Skeletal muscle cell (primary cell): ENCODE results near the gene MCTP1.
A peak's percentile ranks its signal among the peaks of the same experiment; 100 is the strongest.

Experiments
- DNase-seq: peaks from one replicate; pipeline ENCODE4 v3.0.0-alpha.2; 2010; ENCODE audit warnings: low read depth
- H3K4me3 ChIP-seq: 2 replicates; pipeline ENCODE4 v1.5.1; 2011; ENCODE audit warnings: low read depth, mild to moderate bottlenecking, control low read depth, low read length, moderate library complexity

Gene MCTP1

DNA sequence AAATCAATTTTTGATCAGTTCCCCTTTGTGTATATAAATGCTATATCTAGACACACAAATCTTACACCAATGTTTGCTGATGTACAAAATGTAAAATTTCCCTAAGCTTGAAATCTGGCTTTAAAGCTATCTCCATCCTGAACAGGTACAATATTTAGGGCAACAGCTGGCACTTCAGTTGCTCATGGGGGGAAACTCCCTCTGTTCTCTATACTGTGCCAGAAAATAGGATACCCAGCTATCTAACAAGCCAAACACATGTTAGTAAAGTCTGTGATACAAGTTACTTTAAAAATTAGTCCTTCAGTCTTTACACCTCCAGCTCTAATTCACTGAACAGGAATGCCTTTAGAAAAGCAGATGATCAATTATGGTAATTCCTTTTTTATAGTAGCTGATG is 474.6 kb downstream of the MCTP1 start:
- DNase-seq: no peak
- no peak overlapping the region for H3K4me3 ChIP-seq

DNA sequence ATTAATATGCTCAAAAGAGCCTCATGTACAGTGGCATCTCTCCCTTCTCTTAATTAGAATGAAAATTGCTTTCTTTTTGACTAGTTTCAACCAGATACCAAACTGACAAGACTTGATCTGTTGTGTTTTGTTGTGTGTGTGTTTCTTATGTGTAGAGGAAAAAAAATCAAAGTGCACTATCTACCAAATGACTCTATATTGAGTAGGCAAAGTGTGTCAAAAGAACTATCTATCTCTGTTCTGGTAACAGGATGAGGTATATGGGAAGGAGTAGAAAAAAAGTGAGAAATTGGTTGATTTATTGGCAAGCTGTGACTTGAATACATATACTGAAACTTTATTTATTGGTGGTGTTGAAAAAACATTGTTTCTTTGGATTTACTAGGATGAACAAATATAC is 476.4 kb downstream of the MCTP1 start:
- no peak for DNase-seq
- H3K4me3 ChIP-seq: no peak overlapping the region

DNA sequence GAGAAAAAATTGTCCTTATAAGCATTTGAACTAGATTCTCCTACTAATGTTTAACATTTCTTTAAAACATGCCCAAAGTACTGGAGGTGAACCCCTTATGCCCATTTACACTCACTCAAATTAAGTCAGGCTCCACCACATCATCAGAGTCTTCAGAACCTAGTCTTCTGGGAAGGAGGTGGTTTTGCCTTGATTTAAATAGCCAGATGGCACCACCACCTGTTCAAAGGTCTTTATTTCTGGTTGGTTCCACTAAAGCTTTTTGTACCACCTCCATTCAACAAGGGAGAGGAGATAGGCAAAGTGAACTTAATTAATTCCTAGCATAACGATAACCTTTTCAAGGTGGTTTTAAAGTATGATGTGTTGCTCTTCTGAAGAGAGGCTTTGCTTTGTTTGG is 476.9 kb downstream of the MCTP1 start:
- no peak for DNase-seq
- no peak overlapping the region for H3K4me3 ChIP-seq

DNA sequence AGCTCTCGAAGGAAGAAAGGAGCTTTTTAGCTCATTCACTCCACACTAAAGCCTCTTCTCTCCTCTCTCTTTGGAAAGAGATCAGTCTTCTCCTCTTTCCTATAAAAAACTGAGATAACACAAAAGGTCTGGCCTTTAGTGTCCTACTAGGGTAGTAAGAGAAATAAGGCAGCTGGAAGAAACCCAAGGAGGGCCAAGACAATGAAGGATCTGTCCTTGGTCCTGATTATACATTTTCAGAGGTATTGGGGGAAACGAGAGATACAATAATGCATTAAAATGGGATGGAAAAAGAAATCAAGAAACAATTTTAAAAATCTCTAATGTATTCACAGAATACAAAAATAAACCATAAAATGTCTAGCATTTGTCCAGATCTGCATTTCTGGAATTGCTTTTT is 482.4 kb downstream of the MCTP1 start:
- H3K4me3 ChIP-seq: no peak overlapping the region
- no peak for DNase-seq

DNA sequence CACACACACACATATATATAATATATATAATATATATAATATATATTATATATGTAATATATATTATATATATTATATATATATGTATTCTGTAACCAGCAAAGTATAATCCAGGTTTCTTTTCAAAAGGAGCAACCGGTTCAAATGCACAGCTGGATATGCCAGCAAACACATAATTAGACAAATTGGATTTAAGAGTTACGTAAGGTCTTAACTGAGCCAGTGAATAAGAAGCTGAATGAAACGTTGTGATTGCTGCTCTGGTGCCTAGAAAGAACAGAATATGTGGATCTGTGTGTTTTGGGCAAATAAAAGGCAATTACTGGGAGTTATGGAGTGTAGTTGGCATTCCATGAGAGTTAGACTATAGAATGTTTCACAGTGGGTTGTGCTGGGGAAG is 488.3 kb downstream of the MCTP1 start:
- DNase-seq: no peak
- H3K4me3 ChIP-seq: no peak overlapping the region

DNA sequence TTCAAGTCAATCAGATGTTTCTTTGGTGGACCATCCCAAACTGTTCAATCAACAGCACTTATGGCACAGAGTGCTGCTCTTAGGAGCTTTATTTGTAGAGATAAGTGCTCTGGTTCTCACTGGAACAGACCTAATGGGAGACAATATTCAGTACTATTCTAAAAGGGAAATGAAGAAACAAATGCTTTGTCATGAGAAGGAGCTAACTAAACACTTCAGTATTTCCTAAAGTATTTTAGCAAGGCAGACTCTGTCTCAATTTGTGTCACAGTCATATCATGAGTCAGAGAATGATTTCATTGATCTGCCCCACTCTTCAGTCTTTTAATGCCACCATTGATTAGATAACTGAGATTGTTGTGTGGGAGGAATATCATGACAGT is 491.1 kb downstream of the MCTP1 start:
- H3K4me3 ChIP-seq: no peak overlapping the region
- DNase-seq: peak; percentile 26

DNA sequence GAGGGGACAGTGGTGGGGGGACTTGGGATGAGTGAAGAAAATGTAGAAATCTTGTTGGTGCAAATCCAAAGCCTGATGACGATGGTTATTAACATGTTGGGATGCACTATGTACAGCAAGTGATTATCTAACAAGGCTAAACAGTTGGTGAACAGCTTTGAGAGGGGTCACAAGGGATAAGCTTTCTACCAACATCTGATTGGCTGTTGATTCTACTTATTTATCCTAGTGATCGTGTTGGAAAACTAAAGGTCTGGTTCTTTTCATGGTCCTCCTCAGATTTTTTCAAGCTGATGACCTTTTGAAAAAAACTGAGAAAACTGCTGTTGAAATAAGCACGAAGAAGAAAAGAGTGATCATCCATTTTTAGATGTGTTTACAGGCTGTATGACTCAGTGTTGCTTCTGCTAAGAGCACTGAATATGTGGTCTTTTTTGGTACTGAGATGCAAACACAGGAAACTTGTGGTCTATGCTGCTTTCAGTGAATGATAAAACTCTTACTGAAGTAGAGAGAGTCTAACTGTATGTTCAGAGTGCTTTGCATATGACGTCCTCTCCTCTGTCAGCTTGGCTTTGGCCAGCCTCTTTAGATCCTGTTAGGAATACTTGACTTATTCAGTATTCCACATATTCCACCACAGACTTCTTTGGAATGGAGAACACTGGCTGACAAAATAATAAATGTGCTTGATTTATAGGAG is 491.6 kb downstream of the MCTP1 start:
- H3K4me3 ChIP-seq: no peak overlapping the region
- peak; percentile 86 for DNase-seq

DNA sequence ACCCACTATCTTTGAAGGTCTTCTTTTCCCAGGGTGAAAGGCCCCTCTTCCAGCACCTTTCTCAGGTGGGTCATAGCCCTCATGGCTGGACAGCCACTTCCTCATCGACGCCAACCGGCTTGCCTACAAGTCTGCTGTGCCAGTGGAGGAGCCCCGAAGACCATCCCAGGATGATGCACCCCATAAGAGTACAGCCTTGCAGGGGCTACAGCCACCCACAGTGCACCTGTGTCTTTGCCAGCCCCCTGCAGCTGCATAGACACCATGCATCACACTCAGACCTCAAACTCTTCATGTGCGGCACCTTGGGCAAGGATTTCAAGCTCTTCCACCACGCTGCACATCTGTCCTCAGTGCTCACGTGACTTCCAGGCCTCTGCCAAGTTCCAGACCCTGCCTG is 493.1 kb downstream of the MCTP1 start:
- no peak for DNase-seq
- no peak overlapping the region for H3K4me3 ChIP-seq

DNA sequence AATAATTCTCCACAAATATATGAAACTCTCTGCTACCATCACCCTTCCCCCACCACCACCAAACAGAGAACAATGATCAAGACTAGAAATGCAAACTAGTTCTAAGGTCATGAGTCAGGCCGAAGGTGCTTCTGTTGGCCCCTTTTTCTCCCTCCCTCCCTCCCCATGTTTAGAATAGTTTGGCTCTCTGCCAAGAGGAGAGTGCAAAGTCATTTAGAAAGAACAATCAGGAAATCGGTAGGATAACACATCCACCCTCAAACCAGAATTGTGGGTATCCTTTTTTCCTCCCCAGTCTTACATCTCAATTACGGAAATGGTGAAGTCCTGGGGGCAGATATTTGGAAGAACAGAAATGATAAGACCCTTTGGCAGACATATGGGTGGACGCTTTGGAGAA is 496.4 kb downstream of the MCTP1 start:
- H3K4me3 ChIP-seq: no peak overlapping the region
- no peak for DNase-seq

DNA sequence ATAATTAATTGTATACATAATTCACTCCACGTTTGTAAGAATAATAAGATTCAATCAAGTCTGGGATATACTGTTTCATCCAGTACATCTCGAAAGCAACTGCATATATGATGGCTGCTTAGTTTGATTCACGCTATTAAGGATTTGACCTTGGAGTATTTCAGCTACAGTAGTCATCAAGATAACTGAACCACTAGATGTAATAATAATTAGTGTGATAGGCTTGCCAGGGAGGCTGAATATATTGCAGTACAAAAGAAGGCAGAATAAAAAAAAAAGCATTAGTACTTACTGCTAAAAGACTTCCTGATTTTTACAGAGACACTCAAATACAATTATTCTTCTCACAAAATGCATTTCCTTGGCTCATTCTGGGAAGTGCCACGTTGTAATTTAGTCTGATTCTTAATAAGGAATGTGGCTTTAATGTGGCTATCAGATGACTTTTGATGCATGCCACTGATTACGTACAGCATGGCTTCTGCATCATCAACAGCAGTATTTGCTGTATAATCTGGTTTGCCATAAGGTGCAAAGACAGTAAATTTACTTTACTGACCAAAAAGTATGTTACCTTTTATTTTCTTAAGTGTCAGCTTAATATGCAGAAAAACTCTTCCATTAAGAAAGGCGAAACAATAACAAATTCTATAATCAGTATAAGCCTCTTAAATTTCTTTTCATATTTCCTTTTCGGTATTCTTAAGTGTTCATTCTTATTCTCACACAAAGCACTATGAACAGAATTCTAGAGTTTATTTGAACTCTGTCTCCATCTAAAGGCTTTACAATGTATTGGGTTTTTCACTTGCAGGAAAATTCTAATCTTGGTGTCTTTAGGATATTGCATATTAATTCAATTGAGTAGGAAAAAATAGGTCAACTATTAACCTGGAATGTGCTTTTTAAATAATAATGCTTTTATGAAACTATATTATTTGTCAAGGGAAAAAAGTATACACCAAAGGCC is 500.1 kb downstream of the MCTP1 start:
- no peak overlapping the region for H3K4me3 ChIP-seq
- DNase-seq: no peak

DNA sequence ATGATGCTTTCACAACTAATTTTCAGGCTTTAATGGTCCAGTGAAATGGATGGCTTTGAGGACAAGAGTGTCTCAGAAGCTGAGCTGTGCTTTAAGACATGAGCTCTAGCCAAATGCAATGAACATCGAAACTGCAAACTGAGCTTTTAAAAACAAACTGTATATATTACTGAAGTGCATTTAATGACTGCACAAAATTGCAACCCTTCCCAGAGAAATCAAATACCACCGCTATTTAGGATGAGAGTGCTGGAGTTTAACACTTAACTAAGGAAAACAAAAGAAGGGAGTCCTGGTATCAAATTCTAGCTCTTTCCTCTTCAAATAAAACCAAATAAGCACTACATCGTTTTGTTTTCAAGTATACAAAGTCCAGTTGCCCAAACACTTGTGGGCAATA is 502.5 kb downstream of the MCTP1 start:
- no peak overlapping the region for H3K4me3 ChIP-seq
- DNase-seq: no peak

DNA sequence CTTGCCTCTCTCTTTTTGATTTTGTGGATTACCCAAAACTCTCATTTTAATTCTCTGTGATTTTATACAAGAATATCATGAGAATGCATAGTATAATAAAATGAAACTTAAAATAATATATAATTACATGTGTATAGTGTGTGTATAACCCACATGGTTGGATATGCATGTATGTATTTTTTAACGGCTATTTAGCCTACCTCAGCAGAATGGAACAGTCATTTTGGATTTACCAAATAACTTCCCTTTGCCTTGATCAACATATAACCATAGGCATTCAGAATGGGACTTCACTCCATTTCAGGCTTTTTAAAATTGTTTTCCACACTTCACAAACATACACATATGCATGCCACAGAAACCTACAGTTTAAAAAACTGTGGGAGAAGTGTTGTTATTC is 505.2 kb downstream of the MCTP1 start:
- H3K4me3 ChIP-seq: no peak overlapping the region
- no peak for DNase-seq

DNA sequence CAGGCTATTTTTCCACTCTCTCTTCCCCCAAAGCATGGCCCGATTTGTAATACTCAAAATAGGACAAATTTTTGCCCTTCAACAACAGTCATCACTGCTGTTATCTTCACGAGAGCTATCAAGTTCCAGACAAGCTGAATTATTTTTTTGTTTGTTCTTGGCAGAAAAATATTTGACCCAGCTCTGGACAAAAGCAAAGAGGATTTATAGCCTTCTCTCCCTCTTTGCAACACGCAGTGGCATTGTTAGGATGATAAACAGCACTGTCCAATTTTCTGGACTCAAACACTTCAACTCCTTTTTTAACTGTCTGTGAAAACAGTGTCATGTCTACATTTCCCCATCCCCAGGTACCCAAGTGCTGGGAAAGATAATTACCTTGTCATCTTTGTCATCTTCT is 506.2 kb downstream of the MCTP1 start:
- H3K4me3 ChIP-seq: no peak overlapping the region
- no peak for DNase-seq

DNA sequence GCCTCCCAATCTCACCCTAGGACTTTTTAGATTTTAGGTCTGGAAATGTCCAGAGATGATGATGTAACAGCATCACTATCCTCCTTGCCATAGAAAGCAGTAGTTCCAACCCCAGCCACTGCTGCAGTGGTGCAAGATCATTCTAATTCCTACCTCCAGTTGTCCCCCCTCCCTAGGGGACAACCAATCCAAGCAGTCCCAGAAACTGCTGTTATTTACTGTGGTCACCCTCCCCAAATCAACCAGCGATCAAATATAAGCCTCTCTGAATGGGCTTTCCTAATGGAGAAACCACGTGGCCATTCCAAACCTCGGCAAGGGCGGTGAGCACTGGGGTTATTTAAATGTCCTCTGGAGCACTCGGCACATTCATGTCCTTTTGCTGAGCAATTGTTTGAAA is 506.6 kb downstream of the MCTP1 start:
- no peak overlapping the region for H3K4me3 ChIP-seq
- DNase-seq: no peak

DNA sequence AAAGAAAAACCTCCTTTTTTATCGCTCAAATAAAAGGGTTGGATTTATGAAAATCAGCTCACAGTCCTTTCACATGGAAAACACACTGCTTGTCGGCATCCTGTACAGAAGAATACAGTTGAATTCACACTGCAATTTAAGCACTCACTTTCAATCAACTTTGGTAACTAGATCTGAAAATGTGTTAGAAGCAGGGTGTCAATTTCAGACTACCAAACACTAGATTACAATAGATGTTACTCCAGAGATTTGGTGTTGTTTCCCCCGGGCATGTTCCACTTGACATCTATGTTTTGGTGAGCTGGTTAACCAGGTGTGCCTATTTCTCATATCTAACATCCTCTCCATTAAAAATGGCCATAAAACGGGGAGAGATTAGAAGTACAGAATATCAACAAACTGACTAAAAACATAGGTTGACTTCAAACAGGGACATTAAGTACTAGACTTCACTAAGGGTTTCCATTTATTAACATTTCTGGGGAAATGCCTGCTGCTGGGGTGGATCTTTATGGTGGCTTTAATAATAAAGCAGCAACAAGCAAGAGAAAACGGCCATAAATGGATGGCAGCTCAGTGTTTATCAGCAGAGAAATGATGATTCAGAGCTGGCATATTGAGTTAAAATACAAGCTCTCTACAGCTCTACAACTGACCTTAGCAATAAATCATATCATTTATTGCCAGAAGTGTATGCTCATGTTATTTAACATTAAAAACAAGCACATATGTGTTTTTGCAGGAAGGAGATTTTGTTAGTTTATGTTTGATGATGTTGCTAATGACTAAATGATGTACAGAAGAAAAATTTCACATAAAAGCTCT is 507.6 kb downstream of the MCTP1 start:
- DNase-seq: no peak
- no peak overlapping the region for H3K4me3 ChIP-seq

DNA sequence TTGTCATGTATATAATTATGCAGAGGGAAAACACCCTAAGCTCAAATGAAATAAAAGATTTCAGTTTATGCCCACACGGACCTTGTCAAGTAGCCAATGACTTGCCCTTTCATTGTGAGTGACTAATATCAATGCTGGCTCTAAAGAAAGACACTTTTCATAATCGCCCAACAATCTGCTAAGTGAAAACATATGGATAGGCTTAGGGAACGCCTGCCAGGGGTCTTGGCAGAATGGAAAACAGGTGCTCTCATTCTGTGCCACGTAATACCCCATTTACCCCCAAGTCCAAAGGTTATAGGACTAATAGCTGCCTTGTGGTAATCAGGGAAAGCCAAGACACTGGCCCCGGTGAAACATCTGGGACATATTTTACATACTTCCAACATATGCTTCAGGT is 508.7 kb downstream of the MCTP1 start:
- no peak for DNase-seq
- no peak overlapping the region for H3K4me3 ChIP-seq

DNA sequence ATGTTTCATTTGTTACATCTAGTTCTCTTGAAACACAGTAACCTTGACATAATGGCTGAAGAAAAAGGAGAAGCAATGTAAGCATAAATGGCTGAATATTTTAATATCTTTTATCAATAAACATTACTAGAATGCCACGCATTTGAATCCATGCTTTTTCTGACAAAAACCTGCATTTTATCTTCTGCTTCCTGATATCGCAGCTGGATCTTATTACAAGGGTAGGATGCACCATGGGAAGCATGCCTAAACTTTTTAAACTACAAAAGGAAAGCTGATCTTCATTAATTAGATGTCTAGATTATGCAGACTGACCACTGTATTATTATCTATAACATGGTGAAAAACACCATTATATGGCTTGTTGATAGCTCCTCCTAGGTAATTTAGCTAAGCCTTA is 509.8 kb downstream of the MCTP1 start:
- no peak for DNase-seq
- H3K4me3 ChIP-seq: no peak overlapping the region

DNA sequence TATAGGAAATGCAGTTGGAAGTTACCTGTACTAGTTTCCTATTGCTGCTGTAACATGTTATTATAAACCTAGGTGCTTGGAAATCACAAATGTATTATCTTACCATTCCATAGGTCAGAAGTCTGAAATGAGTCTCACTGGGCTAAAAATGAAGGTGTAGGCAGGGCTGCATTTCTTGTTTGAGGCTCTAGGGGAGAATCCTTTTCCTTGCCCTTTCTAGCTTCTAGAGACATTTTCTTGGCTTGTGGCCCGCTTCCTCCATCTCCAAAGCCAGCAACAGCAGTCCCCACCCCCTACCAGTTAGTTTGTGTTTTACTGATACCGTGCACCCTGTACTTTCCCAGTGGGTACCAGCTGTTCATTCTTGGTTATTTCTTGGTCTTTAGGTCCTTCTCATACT is 513.2 kb downstream of the MCTP1 start:
- no peak for DNase-seq
- no peak overlapping the region for H3K4me3 ChIP-seq

DNA sequence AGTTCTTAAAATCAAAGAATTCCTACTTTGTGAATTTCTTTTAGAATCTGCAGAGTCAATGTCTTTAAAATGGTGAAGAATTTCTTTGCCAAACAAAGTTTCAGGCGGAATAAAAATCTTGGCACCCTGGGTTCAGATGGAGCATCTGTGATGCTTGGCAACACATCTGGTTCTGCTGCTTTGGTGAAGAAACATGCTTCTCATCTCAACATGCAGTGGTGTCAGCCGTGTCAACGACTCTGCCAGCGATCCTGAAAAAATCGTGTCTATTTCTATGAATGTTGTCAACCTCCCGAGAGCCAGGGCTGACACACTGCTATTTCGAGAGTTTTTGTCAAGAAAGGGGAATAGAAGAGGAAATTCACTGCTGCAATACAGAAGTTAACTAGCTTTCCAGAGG is 514.9 kb downstream of the MCTP1 start:
- H3K4me3 ChIP-seq: no peak overlapping the region
- DNase-seq: no peak

DNA sequence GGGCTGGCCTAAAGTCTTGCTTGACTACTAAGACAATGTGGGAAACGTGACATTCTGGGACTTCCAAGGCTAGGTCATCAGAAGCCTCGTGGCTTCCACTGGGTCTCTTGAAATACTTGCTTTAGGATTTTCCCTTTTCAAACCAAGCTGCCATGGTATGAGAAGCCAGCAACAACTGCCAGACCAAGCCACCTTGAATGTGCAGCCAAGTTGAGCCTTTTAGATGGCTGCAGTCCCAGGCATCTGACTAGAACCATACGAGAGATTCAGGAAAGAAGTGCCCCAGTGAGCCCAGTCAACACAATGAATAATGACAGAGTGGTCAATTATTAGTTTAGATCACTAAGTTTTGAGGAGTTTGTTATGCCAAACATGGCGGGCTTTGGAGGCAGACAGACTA is 523.1 kb downstream of the MCTP1 start:
- no peak overlapping the region for H3K4me3 ChIP-seq
- DNase-seq: no peak
